ENCODE measurements around the gene MICU1. TPM values are rescaled to one million over a fixed set of nuclear protein-coding genes. Genes with fewer than 3 reads are reported as not detected.
"Not testable (repeated sequence)": the region's sequence is repeated elsewhere in the genome, so short reads cannot be mapped to it uniquely, and the experiment has no call there.

Gene MICU1
- polyA plus RNA-seq, 3 donors = 75.6 to 83.9 (median 77.1) TPM

DNA sequence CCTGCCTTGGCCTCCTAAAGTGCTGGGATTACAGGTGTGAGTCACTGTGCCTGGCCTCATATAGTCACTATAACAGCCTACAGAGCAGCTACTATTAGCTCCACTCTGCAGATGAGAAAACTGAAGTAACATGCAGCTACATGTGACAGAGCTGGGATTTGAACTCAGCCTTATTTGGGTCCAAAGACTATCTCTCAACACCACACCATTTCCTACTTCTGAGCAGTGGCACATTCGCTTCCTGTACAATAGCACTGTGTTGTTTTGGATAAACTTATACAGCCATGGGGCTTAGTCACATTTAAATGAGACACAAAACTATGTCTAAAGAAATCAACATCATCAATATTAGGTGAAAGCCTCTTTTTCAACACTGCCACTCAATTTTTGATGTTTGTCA is 201.3 kb downstream of the MICU1 start:
- no peak for DNase-seq (ENCODE audit: extremely low read depth in 1 of 11, low read depth in 9 of 11, low spot score in 4 of 11)

DNA sequence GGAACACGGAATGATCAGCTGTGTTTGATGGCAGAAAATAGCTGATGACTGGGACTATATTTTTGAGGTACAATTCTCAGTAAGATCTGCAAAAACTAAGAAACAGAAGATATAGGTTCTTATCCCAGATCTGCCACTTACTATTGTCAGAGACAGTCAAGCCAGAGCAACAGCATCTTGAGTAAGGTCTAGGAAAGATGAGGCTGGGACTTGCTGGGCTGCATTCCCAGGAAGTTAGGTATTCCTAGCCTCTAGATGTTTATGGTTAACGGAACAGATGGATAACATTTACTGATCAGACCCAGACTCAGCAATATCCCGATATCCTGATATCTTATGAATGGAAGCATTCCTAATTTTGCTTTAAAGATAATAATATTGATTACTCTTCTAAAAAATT is 202.5 kb downstream of the MICU1 start:
- no peak for DNase-seq (ENCODE audit: extremely low read depth in 1 of 11, low read depth in 9 of 11, low spot score in 4 of 11)

DNA sequence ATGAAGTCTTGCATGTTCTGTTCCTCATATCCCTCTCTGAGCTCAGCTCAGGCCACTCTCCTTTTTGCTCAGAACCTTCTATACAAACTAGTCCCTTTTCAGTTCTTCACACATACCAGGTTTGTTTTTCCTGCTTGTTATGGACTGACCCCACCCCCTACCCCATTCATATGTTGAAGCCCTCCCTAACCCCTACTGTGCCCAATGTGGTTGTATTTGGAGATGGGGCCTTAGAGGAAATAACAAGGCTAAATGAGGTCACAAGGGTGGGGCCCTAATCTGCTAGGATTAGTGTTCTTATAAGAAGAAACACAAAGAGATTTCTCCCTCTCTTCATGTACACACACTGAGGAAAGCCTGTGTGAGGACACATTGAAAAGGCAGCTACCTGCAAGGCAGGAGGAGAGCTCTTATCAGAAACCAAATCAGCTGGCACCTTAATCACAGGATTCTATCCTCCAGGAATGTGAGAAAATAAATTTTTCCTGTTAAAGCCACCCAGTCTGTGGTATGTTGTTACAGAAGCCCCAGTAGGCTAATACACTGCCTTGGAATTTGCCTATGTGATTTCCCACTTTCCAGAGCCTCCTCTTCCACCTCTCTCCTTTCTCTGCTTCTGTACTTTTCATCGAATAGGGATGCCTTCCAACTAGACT is 203.9 kb downstream of the MICU1 start:
- no peak for DNase-seq (ENCODE audit: extremely low read depth in 1 of 11, low read depth in 9 of 11, low spot score in 4 of 11)

DNA sequence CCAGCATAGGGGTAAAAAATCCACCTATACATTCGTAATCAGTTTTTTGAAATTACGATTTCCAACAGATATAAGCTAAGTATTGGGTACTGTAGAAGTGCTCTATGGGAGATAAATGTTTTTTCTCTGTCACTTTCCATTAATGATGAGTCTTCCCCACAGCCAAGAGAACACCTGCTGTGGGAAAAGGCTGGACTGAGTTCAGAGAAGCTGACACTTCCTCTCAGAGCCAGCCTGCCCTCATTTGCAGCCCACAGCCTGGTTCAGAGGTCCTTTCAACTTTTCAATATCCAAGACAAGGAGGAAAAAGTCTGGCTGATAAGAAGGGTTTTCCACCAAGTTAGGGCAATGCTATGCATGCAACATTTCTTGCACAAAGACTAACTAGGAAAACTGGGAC is 206.6 kb downstream of the MICU1 start:
- DNase-seq (ENCODE audit: extremely low read depth in 1 of 11, low read depth in 9 of 11, low spot score in 4 of 11) = no peak

DNA sequence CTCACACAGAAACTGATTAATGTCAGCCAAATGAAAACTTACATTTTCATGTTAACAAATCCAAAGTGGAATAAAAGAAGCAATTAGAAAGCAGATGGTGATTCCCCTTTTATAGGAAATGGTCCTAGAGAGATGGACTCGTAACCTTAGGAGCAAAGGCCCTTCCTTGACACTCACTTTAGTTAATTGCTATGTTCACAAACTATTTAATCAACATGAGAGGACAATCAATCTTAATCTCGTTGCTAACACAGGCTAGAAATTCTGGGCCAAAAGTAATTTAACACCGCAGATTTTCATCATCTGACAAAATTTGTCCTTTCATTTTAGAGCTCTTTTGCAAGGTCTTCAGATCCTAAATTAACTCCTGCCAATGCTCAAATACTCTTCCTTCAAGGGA is 207.2 kb downstream of the MICU1 start:
- DNase-seq (ENCODE audit: extremely low read depth in 1 of 11, low read depth in 9 of 11, low spot score in 4 of 11) = no peak

DNA sequence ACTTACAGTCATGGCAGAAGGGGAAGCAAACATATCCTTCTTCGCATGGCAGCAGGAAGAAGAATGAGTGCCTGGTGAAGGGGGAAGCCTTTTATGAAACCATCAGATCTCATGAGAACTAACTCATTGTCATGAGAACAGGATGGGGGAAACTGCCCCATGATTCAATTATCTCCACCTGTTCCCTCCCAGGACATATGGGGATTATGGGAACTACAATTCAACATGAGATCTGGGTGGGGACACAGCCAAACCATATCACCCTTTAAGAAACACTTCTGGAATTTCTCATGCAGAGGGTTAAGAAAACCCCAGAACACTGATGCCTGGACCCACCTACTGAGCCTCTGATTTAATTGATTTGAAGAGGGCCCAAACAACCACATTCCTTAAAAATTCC is 207.9 kb downstream of the MICU1 start:
- DNase-seq (ENCODE audit: extremely low read depth in 1 of 11, low read depth in 9 of 11, low spot score in 4 of 11) = no peak

DNA sequence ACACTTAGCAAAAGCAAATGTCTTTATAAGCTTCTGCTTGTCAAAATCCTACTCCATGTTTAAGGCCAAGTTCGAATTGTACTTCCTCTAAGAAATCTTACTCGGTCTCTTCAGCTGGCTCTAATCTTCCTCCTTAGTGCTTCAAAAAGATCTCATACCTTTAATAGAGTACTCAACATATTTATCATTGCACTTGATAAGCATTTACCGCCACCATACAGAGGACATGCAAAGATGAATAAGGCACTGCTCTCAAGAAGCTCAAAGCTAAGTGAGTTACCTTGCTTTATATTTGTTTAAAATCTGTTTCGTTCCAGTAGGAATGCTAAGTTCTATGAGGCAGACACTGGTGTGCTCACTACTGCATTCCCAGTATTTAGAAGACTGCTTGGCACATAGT is 209.2 kb downstream of the MICU1 start:
- DNase-seq (ENCODE audit: extremely low read depth in 1 of 11, low read depth in 9 of 11, low spot score in 4 of 11) = no peak

DNA sequence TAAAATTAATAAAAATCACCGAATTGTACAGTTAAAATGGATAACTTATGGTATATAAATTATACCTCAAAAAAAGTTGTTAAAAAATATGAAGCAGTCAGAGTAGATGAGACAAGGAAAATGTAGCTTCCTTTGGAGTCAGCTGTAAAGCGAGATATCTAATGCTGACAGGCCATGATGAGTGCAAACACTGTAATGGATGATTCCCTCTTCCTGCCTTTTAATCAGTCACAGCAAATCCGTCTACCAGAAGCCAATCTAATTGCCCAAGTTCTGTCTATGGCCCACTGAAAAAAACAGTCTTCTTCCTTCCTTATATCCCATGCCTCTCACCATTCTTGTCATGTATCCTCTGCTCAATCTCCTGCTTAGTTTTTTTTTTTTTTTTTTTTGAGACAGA is 211.2 kb downstream of the MICU1 start:
- no peak for DNase-seq (ENCODE audit: extremely low read depth in 1 of 11, low read depth in 9 of 11, low spot score in 4 of 11)

DNA sequence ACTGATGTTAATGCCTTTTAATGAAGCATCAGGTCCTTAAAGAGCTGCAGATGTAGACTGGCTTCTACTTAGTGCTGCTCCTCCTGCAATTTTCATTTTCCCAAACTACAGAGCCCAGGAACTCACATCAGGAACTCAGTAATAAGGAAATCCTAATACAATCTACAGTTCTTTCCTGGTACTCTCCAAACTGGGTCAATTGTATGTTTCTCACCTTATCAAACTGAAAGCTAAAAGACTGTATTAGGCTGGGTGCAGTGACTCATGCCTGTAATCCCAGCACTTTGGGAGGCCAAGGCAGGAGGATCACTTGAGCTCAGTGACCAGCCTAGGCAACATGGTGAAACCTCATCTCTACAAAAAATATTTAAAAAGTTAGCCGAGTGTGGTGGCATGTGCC is 216.7 kb downstream of the MICU1 start:
- DNase-seq (ENCODE audit: extremely low read depth in 1 of 11, low read depth in 9 of 11, low spot score in 4 of 11) = no peak

DNA sequence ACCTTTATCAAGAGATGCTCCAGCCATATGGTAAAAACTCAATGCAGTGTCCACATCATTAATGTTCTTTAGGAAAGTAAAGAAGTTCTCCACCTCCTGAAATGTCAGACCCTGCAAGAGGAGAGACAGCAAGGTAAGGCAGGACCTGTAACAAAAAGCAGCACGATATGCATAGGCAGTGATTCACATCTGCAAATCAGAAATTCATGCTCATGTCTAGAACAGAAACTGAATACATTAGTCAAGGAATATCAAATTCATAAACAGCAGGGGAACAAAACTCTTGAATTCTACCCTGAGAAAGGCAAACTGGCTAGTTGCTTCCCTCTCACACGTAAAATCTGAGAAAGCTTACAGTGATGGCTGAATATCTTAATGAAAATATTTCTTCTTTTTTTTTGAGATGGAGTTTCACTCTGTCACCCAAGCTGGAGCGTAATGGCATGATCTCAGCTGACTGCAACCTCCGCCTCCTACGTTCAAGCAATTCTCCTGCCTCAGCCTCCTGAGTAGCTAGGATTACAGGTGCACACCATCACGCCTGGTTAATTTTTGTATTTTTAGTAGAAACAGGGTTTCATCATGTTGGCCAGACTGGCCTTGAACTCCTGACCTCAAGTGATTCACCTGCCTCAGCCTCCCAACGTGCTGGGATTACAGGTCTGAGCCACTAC is 217.8 kb downstream of the MICU1 start:
- DNase-seq (ENCODE audit: extremely low read depth in 1 of 11, low read depth in 9 of 11, low spot score in 4 of 11) = no peak

DNA sequence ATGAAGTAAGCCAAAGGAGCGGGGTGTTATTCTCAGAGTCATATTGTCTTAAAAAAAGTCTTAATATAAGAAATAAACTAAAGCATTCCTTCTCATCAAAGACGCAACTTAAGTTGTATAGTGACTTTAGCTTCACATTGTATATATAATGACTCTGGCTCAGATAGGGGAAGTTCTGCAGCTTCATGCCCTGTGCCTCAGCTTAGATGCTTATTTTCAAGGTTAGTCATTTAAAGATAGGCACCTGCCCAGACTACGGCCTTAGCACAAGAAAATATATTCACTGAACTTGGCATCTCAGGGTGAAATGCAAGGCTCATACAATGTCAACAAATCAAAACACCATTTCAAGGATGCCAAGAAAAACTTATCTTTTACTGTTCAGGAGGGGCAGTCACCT is 218.4 kb downstream of the MICU1 start:
- DNase-seq (ENCODE audit: extremely low read depth in 1 of 11, low read depth in 9 of 11, low spot score in 4 of 11) = no peak

DNA sequence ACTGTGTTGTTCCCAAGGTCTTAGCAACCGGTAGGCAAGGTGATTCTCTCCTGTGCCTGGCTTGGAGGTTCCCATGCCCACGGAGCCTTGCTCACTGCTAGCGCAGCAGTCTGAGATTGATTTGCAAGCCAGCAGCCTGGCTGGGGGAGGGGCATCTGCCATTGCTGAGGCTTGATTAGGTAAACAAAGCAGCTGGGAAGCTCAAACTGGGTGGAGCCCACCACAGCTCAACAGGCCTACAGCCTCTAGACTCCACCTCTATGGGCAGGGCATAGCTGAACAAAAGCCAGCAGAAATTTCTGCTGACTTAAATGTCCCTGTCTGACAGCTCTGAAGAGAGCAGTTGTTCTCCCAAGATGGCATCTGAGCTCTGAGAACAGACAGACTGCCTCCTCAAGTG is 230.3 kb downstream of the MICU1 start:
- not testable (repeated sequence) for DNase-seq (ENCODE audit: extremely low read depth in 1 of 11, low read depth in 9 of 11, low spot score in 4 of 11)

DNA sequence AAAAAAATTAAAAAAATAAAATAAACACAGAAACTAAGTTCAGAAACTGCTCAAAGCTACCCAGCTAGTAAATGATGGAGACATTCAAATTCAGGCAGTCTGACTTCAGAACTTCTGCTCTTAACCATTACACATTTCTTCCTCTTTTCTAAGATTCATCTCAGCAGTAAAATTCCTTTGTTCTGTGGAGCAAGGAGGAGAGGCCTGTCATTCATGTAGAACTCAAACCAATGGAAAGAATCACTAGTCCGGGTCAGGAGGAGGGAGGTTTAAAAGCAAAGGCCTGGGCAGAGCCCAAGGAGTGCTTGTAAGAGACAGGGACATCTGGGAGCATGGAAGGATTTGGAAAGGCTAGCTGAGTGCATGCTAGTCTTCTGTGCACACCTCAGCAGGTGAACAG is 233.3 kb downstream of the MICU1 start:
- no peak for DNase-seq (ENCODE audit: extremely low read depth in 1 of 11, low read depth in 9 of 11, low spot score in 4 of 11)

DNA sequence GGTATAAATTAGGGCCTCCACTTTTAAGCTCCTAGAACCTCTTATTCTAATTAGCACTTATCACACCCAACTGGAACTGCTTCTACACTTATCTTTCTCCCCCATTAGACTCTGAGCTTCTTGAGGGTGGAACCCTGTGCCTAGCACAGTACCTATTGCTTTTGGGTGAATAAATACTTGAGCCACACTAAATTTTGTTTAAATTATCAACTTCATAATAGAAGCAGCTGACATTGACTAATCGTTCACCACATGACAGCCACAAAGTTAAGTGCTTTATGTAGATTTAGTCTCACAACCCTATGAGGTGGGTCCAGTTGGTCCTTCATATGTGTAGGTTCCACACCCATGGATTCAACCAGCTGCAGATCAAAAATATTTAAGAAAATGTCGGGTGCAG is 235.1 kb downstream of the MICU1 start:
- DNase-seq (ENCODE audit: extremely low read depth in 1 of 11, low read depth in 9 of 11, low spot score in 4 of 11) = no peak

DNA sequence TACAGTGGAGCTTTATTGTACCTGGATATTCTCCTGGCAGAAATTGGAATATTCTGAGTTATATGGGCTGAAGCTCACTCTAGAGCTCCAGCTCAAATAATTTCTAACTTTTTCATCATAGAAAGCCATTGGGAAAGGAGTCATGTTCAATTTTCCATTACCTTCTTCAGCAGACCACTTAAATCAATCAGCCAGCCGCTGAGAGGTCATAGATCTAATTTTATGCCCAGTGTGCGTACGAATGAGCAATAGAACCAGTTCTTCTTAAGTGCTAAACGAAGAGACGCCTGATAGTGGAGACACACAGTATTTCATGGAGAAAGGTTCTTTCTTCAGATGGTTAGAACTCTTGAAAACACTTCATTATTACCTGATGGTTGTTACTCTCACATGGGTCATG is 236.2 kb downstream of the MICU1 start:
- no peak for DNase-seq (ENCODE audit: extremely low read depth in 1 of 11, low read depth in 9 of 11, low spot score in 4 of 11)

DNA sequence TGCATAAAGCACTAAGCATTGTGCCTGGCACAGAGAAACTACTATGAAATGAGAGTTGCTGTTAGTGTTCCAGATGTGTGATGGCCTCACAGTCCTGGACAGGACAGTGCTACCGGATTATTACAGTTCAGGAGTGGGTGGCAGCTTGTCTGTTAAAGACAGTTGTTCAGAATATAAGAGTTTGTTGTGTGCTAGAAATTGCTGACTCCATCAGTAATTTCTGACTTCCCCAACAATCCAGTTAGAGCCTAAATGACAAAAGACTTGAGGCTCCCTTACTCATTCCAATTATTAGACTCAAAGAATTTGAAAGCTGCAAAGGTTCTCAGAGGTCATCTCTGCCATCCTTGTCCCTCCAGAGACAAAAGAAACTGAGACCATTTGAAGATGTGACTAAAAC is 236.9 kb downstream of the MICU1 start:
- no peak for DNase-seq (ENCODE audit: extremely low read depth in 1 of 11, low read depth in 9 of 11, low spot score in 4 of 11)

DNA sequence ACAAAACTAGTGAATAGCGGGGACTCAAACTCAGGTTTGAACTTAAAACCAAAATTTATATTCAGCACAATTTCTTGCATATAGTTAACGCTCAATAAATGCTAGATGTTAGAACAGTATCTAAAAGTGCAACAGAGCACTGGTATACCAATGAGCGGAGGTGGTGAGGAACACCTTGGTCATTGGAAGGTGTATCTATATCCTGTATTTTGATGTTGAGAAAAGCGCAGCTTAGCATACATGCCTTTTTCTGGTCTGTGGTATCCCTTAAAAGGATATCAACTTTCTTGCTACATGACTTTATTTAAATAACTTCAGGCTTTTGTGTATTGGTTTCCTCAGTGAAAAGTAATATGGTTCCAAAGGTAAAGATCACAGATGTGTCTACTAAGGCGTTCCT is 237.8 kb downstream of the MICU1 start:
- no peak for DNase-seq (ENCODE audit: extremely low read depth in 1 of 11, low read depth in 9 of 11, low spot score in 4 of 11)

DNA sequence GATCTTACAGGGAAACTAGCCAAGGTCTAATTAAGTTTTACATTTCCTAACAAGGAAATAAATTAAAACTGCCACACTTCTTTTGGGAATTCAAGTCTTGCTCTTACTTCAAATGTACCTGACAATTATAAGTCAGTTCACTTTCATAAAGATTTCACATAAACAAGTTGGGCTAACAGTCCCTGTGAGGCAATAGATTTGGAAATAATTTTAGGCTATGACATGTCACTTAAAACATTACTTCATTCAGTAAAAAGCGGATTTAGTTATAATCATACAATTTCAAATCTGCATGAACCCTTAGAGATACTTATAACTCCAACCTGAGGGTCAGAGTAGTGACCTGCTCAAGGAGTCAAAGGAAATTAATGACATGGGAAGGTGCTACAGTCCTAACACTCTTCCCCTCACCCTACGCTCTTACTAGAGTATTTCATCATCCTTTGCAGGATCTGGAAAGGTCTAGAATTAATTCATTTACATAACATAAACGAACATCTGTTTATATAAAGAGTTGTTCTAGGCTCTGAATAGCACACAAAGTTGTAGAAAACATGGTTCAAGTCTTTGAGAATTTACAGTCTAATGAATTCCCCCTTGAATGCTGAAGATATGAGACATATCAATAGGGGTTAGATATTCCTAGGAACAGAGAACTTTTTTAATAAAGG is 238.8 kb downstream of the MICU1 start:
- DNase-seq (ENCODE audit: extremely low read depth in 1 of 11, low read depth in 9 of 11, low spot score in 4 of 11) = no peak

DNA sequence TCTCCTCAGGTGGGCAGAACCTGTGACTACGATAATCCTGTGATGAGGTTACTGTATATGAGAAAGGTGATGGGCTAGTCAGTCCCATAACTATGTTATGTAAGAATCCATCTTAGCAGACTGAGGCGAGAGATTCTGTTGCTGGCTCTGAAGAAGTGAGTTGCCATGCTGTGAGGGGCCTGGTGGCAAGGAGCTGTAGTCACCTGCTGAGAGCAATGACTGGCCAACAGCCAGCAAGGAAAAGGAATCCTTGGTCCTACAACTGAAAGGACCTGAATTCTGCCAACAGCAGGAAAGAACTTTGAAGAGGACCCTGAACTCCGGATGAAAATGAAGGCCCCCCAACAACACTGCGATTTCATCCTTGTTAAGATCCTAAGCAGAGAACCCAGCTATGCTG is 240.2 kb downstream of the MICU1 start:
- DNase-seq (ENCODE audit: extremely low read depth in 1 of 11, low read depth in 9 of 11, low spot score in 4 of 11) = no peak

DNA sequence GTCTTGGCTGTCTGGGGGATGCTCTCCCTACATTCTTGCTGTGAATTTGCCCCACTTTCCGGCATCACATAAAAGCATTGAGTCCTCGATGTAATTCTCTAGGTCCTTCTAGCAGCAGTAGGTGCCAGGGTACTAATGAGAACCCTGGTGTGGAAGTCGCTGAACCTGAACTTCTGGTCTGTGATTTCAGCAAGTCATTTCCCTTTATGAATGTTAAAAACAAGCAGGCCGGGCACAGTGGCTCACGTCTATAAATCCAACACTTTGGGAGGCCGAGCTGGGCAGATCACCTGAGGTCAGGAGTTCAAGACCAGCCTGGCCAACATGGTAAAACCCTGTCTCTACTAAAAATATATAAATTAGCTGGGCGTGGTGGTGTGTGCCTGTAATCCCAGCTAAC is 240.9 kb downstream of the MICU1 start:
- DNase-seq (ENCODE audit: extremely low read depth in 1 of 11, low read depth in 9 of 11, low spot score in 4 of 11) = not testable (repeated sequence)

DNA sequence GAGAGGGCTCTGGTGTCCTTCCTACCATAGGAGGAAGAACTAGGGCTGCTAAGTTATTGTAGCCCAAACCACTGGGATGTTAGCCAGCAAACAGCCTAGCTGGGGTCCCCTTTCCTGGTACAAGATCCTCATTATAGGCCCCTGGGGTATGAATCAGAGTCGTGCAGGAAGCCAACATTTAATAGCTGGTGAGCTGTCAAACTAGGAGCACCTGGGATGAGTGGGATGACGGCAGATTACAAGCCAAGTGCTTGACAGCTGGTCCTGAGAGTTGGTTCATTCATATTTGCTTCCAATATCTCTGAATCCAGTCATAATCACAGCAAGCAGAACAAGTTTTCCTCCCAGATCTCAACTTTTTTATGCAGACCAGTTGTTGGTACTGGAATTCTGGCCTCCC is 246.1 kb downstream of the MICU1 start:
- DNase-seq (ENCODE audit: extremely low read depth in 1 of 11, low read depth in 9 of 11, low spot score in 4 of 11) = no peak
